Kidney epithelial cell (primary cell): ENCODE data around the gene LRRC2. TPM values are rescaled to one million over a fixed set of nuclear protein-coding genes. Genes with fewer than 3 reads are reported as not detected.

ENCODE experiments used
- DNase-seq: peaks from one replicate; pipeline ENCODE4 v3.0.0-alpha.2; 2010; ENCODE audit warnings: low read depth
- H3K27me3 ChIP-seq: 2 replicates; pipeline ENCODE4 v1.6.0; 2011; ENCODE audit warnings: low read length; ENCODE audit not compliant: control insufficient read depth, insufficient read depth
- H3K36me3 ChIP-seq: 2 replicates; pipeline ENCODE4 v1.5.1; 2011; ENCODE audit warnings: low read length; ENCODE audit not compliant: control insufficient read depth, insufficient read depth
- H3K4me3 ChIP-seq: 2 replicates; pipeline ENCODE4 v1.5.1; 2011; ENCODE audit warnings: low read depth, mild to moderate bottlenecking, control low read depth, low read length
- total RNA-seq: library from RNA; depleted of rRNA; stranded (reverse); fragments of >200 nt; gene quantifications from 2 replicates; pipeline ENCODE4 v1.2.3, GENCODE V29; 2015
- TF ChIP-seq, protein P1 (sequence below): IDR thresholded peaks from 2 replicates; pipeline ENCODE4 v1.5.1; 2011; ENCODE audit warnings: mild to moderate bottlenecking, moderate library complexity, low read length, control low read depth, inconsistent platforms; ENCODE audit not compliant: insufficient read depth, poor library complexity, severe bottlenecking

Gene LRRC2
- total RNA-seq, 1 donor from 2014 or later = 0.29 TPM

DNA sequence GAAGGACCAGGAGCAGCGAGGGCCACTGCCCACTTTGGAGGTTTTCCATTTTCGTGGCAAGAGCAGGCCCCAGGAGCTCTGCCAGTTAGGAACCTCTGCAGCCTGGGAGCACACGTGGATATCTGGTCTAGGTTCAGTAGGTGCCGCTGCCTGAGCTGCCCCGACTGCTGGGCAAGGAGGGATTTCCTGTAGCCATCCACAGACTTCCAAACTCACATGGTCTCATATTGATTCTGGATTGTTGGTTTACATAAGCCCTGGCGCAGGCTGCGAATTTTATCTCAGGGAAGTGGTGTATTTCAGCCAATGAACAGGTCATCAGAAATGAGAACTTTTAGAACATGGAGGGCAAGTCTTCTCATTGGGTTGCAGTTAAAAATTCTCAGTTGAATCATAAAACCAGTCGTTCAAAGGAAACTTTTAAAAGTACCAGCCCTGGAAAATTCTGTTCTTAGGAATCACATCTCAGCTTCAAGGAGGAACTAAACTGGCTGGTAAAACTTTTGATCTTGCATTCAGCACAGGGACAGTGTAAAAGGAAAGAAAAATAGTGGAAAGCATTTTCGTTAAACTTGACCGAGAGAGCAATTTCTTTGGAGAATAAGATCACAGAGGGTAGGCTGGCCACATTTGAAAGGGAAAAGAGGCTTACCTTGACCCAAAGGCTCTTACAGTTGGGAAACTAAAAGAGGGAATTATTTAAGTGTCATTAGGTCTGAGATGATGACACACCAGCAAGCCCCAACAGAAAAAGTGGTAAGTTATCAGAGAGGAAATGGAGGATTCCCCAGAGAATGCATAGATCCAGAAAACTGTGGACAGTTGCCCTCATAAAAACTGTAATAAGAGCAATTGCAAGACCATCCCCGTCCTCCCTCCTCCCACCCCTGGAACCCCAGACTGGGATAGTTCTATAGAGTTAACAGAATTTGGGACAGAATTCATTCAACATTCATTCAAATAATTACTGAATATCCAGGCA, 74.7 kb downstream of the LRRC2 start:
- TF ChIP-seq, protein P1, sequence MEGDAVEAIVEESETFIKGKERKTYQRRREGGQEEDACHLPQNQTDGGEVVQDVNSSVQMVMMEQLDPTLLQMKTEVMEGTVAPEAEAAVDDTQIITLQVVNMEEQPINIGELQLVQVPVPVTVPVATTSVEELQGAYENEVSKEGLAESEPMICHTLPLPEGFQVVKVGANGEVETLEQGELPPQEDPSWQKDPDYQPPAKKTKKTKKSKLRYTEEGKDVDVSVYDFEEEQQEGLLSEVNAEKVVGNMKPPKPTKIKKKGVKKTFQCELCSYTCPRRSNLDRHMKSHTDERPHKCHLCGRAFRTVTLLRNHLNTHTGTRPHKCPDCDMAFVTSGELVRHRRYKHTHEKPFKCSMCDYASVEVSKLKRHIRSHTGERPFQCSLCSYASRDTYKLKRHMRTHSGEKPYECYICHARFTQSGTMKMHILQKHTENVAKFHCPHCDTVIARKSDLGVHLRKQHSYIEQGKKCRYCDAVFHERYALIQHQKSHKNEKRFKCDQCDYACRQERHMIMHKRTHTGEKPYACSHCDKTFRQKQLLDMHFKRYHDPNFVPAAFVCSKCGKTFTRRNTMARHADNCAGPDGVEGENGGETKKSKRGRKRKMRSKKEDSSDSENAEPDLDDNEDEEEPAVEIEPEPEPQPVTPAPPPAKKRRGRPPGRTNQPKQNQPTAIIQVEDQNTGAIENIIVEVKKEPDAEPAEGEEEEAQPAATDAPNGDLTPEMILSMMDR = no peak
- no peaks in the 10 kb centered on the region for H3K36me3 ChIP-seq
- no peak overlapping the region for H3K4me3 ChIP-seq
- DNase-seq = no peak
- no peaks in the 10 kb centered on the region for H3K27me3 ChIP-seq

- Histone ChIP-seq H3K27me3 (no peaks in the 10 kb centered on the region), H3K4me3 (no peak overlapping the region), H3K36me3 (no peaks in the 10 kb centered on the region)
- TF ChIP-seq, protein P1 = no peak
- no peak for DNase-seq
Measured at GRCh38 chr3:46490338-46491084, 75.6 kb downstream of the LRRC2 start.

GRCh38 chr3:46489875-46490274, 76.2 kb downstream of the LRRC2 start:
- no peak for DNase-seq
- H3K4me3 ChIP-seq = no peak overlapping the region
- H3K36me3 ChIP-seq = no peaks in the 10 kb centered on the region
- no peaks in the 10 kb centered on the region for H3K27me3 ChIP-seq
- TF ChIP-seq, protein P1 = no peak

GRCh38 chr3:46489381-46489780, 76.7 kb downstream of the LRRC2 start:
- DNase-seq = no peak
- no peaks in the 10 kb centered on the region for H3K27me3 ChIP-seq
- no peaks in the 10 kb centered on the region for H3K36me3 ChIP-seq
- H3K4me3 ChIP-seq = no peak overlapping the region
- TF ChIP-seq, protein P1 = no peak

GRCh38 chr3:46488735-46489361, 77.3 kb downstream of the LRRC2 start:
- Histone ChIP-seq H3K27me3 (no peaks in the 10 kb centered on the region), H3K4me3 (no peak overlapping the region), H3K36me3 (no peaks in the 10 kb centered on the region)
- peak; percentile 52 for DNase-seq
- TF ChIP-seq, protein P1 = peak; percentile 100
